HepG2 (cell line): ENCODE data around the gene FGFR2. TPM values are rescaled to one million over a fixed set of nuclear protein-coding genes. Genes with fewer than 3 reads are reported as not detected.

Source experiments
- ATAC-seq: fragments of 200-7000 bp; cut with Tn5 transposase; 3 replicates; pipeline ENCODE4 v1.9.1; 2020; ENCODE audit warnings: mild to moderate bottlenecking, moderate library complexity
- BruUV-seq: library from RNA; stranded (reverse); fragments of 400-500 nt; replicated peaks from 2 replicates; lab custom pipeline; 2021; lab: Mats Ljungman, UMichigan
- CTCF ChIA-PET: fragments of 300-600 bp; formaldehyde crosslinking; extraction: SDS; loops from one replicate; lab custom pipeline; 2021; ENCODE audit warnings: low total read pairs, inconsistent platforms, low intra/inter-chr PET ratio; lab: Yijun Ruan, JAX
- POLR2A ChIA-PET: fragments of 350-600 bp; sonication (Branson Sonifier 250); formaldehyde crosslinking; loops from one replicate; lab custom pipeline; 2020; ENCODE audit warnings: antibody characterized with exemption, inconsistent platforms; lab: Yijun Ruan, JAX
- DNase-seq: peaks from one replicate; pipeline ENCODE4 v3.0.0-alpha.2; 2015; ENCODE audit warnings: low spot score
- FAIRE-seq: peaks from 3 replicates; lab custom pipeline; 2011; peaks lifted over from hg19 to GRCh38; lab: Jason Lieb, UNC
- H2AFZ ChIP-seq: one replicate; pipeline ENCODE4 v1.6.1; 2011; ENCODE audit warnings: low read length, inconsistent platforms
- H3K27ac ChIP-seq: fragments of 300-600 bp; 3 replicates; pipeline ENCODE4 v1.8.0; 2011; ENCODE audit warnings: mixed run types, mild to moderate bottlenecking, mixed read lengths, low read length, inconsistent platforms; ENCODE audit not compliant: insufficient read depth; ENCODE audit errors: extremely low read length
- H3K27me3 ChIP-seq, 2 experiments: fragments of 200-600 bp in 1 of 2; 2 replicates in 1 of 2; 3 replicates in 1 of 2; pipeline versions ENCODE4 v1.6.0 to v1.8.0; 2011; ENCODE audit warnings: low read length in 2 of 2, mild to moderate bottlenecking in 2 of 2, moderate library complexity in 2 of 2, inconsistent platforms in 1 of 2; ENCODE audit not compliant: insufficient read depth in 2 of 2, control insufficient read depth in 1 of 2
- H3K36me3 ChIP-seq, 2 experiments: fragments of 200-600 bp in 1 of 2; replicated peaks in 1 of 2; 2 replicates in 1 of 2; 3 replicates in 1 of 2; pipeline versions ENCODE4 v1.5.1 to v1.8.0; 2011; ENCODE audit warnings: low read length in 2 of 2, inconsistent platforms in 1 of 2; ENCODE audit not compliant: insufficient read depth in 2 of 2, control insufficient read depth in 1 of 2
- H3K4me1 ChIP-seq: 2 replicates; pipeline ENCODE4 v1.5.1; 2012; ENCODE audit warnings: low read length, inconsistent platforms; ENCODE audit not compliant: insufficient read depth
- H3K4me2 ChIP-seq: 2 replicates; pipeline ENCODE4 v1.6.0; 2011; ENCODE audit warnings: low read depth, low read length, inconsistent platforms
- H3K4me3 ChIP-seq, 3 experiments: fragments of 200-600 bp in 1 of 3; sonication (generic), shearing (Covaris generic) in 1 of 3; replicated peaks in 1 of 3; 2 replicates each; pipeline ENCODE4 v1.5.1; 2011 to 2016; ENCODE audit warnings: low read length in 3 of 3, inconsistent platforms in 2 of 3, low read depth in 2 of 3, mild to moderate bottlenecking in 2 of 3, control low read depth in 1 of 3, mixed read lengths in 1 of 3; ENCODE audit not compliant: insufficient read depth in 1 of 3
- H3K79me2 ChIP-seq: one replicate; pipeline ENCODE4 v1.6.1; 2011; ENCODE audit warnings: low read length, inconsistent platforms; ENCODE audit not compliant: insufficient read depth
- H3K9ac ChIP-seq: 2 replicates; pipeline ENCODE4 v1.6.0; 2011; ENCODE audit warnings: mild to moderate bottlenecking, low read depth, low read length, inconsistent platforms; ENCODE audit not compliant: insufficient read depth
- H3K9me3 ChIP-seq: 2 replicates; pipeline ENCODE4 v1.5.1; 2012; ENCODE audit warnings: mild to moderate bottlenecking, low read length
- H4K20me1 ChIP-seq: 2 replicates; pipeline ENCODE4 v1.6.0; 2011; ENCODE audit warnings: inconsistent platforms, mild to moderate bottlenecking, low read length, moderate library complexity; ENCODE audit not compliant: insufficient read depth
- ATRX ChIP-seq: sonication (generic); formaldehyde crosslinking; IDR thresholded peaks from 2 replicates; pipeline ENCODE4 v1.4.0; 2020; ENCODE audit warnings: missing genetic modification reagents, borderline replicate concordance
- KDM6A ChIP-seq: IDR thresholded peaks from 2 replicates; pipeline ENCODE4 v1.6.1; 2016; ENCODE audit warnings: low read depth
- PHF20 ChIP-seq: sonication (generic); formaldehyde crosslinking; IDR thresholded peaks from 2 replicates; pipeline ENCODE4 v1.5.0; 2020; ENCODE audit warnings: mild to moderate bottlenecking, missing genetic modification reagents
- ZEB1 ChIP-seq: IDR thresholded peaks from 2 replicates; pipeline ENCODE4 v1.6.1; 2012; ENCODE audit warnings: mild to moderate bottlenecking, low read depth, inconsistent platforms; ENCODE audit not compliant: insufficient replicate concordance
- ZNF260 ChIP-seq: sonication (generic); formaldehyde crosslinking; IDR thresholded peaks from 2 replicates; pipeline ENCODE4 v1.4.0; 2020; ENCODE audit warnings: missing genetic modification reagents, low read depth, mild to moderate bottlenecking, borderline replicate concordance
- ZNF768 ChIP-seq: sonication (generic); formaldehyde crosslinking; IDR thresholded peaks from 2 replicates; pipeline ENCODE4 v1.4.0; 2020; ENCODE audit warnings: missing genetic modification reagents
- ZSCAN20 ChIP-seq: sonication (generic); formaldehyde crosslinking; IDR thresholded peaks from 2 replicates; pipeline ENCODE4 v1.4.0; 2020; ENCODE audit warnings: missing genetic modification reagents, mild to moderate bottlenecking, borderline replicate concordance
- WGBS: methylation state at CpG from one replicate; pipeline ENCODE4 v1.1.6; 2017; ENCODE audit warnings: low lambda C conversion rate; 5-methylcytosine and 5-hydroxymethylcytosine counted together
- in situ Hi-C: cut with HindIII; loops from 2 replicates; pipeline ENCODE4 v1.10.0; 2017; ENCODE audit warnings: low pct_unique_long_range_greater_than_20kb; ENCODE audit not compliant: extremely low pct_ligation_motif_present
- intact Hi-C: fragments of 100-400 bp; cut with micrococcal nuclease; formaldehyde crosslinking; loops from one replicate; pipeline ENCODE4 v1.10.0; 2022; ENCODE audit not compliant: unreplicated experiment
- polyA plus RNA-seq, 8 experiments: library from polyadenylated mRNA; depleted of rRNA in 3 of 8; stranded (reverse) in 7 of 8; unstranded in 1 of 8; fragments of >200 nt; fragmentation: Illumina TruSeq in 4 of 8; extraction: Trizol in 4 of 8; gene quantifications; 2 replicates each; pipeline versions ENCODE4 v1.2.1 to v1.2.3, GENCODE V29; 2011 to 2016; ENCODE audit warnings: low read depth in 4 of 8, missing spikeins in 1 of 8, mixed read lengths in 1 of 8; ENCODE audit not compliant: insufficient read depth in 1 of 8
- total RNA-seq, 5 experiments: library from RNA; depleted of rRNA; stranded (reverse); fragments of >200 nt; fragmentation: Illumina TruSeq; extraction: Trizol; gene quantifications; 2 replicates each; pipeline ENCODE4 v1.2.3, GENCODE V29; 2016; ENCODE audit warnings: low read depth in 1 of 5
- TF ChIP-seq, protein P1 (sequence below): sonication (generic); formaldehyde crosslinking; IDR thresholded peaks from 2 replicates; pipeline ENCODE4 v1.5.0; 2020; ENCODE audit warnings: missing genetic modification reagents, mild to moderate bottlenecking, borderline replicate concordance
- TF ChIP-seq, protein P2 (sequence below): sonication (generic); formaldehyde crosslinking; IDR thresholded peaks from 2 replicates; pipeline ENCODE4 v1.8.1; 2023; ENCODE audit warnings: mild to moderate bottlenecking, missing genetic modification reagents

The FGFR2 gene
- total and polyA plus RNA-seq, 2 of the 13 experiments (the other 11 are each of a cell fraction or from before 2014, with no cell fraction given), result 1.6 to 2.6 TPM

DNA sequence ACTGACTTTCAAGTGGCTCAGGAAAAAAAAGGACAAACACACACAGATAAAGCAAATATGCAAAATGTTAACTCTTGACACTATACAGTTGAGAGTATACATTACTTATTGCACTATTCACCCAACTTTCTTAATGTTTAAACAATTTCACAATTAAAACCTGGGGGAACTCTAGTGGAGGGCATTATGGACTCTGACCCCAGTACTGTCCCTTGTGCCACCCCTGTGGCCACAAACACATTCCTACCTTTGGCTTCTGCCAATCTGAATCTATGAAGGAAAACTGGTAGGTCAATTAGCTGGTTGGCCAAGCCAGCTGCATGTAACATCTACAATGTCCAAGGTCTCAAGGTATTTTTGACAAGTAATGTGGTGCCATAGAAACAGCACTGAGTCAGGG is 7.5 kb upstream of the FGFR2 start (continued):
- TF ChIP-seq KDM6A (CRISPR knock-in tag) (no peak), ZEB1 (no peak), ZSCAN20 (CRISPR knock-in tag) (no peak), ATRX (CRISPR knock-in tag) (no peak)
- TF ChIP-seq, protein P1, sequence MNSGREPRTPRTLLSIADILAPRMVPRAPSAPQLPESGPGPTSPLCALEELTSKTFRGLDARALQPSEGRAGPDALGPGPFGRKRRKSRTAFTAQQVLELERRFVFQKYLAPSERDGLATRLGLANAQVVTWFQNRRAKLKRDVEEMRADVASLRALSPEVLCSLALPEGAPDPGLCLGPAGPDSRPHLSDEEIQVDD, result no peak
- TF ChIP-seq, protein P2, sequence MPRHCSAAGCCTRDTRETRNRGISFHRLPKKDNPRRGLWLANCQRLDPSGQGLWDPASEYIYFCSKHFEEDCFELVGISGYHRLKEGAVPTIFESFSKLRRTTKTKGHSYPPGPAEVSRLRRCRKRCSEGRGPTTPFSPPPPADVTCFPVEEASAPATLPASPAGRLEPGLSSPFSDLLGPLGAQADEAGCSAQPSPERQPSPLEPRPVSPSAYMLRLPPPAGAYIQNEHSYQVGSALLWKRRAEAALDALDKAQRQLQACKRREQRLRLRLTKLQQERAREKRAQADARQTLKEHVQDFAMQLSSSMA (CRISPR knock-in tag), result no peak

DNA sequence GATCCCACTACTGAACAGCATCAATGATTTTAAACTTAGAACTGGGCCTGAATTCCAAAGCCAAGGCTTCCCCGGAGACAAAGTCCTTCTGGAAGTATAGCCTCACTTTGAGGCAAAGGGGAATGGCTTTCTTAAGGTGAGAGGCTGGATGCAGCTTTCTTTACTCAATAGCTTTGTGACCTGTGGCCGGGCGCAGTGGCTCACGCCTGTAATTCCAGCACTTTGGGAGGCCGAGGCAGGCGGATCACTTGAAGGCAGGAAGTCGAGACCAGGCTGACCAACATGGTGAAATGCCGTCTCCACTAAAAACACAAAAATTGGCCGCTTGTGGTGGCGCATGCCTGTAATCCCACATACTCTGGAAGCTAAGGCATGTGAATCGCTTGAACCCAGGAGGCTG is 3.2 kb upstream of the FGFR2 start:
- H3K4me1 ChIP-seq, result peaks cover 23% of the 10 kb centered on the region
- no peaks in the 10 kb centered on the region for H3K79me2 ChIP-seq
- FAIRE-seq, result no peak
- CTCF ChIA-PET, result no interaction called here
- no peaks in the 10 kb centered on the region for H3K36me3 ChIP-seq
- intact Hi-C loops, result no loop called here
- 81% methylated on average over 10 of the region's 11 CpGs for WGBS
- no peak for ATAC-seq
- H3K9ac ChIP-seq, result no peak overlapping the region
- no peak overlapping the region for H3K4me2 ChIP-seq
- no peak overlapping the region for H3K4me3 ChIP-seq
- no peaks in the 10 kb centered on the region for H3K9me3 ChIP-seq
- DNase-seq, result no peak
- no peaks in the 10 kb centered on the region for H4K20me1 ChIP-seq
- H3K27me3 ChIP-seq, result peaks cover 5 to 35% of the 10 kb centered on the region in 2 experiments; a peak in 4 of 5 replicates
- H3K27ac ChIP-seq, result no peak overlapping the region
- BruUV-seq, result no TSS peak
- TF ChIP-seq ZNF768 (CRISPR knock-in tag) (no peak), PHF20 (CRISPR knock-in tag) (no peak), ZNF260 (CRISPR knock-in tag) (no peak)
- TF ChIP-seq, all 625 proteins: peak for 0
- POLR2A ChIA-PET, result no interaction called here
- in situ Hi-C loops, result no loop called here
- no peak overlapping the region for H2AFZ ChIP-seq
